Adrenal gland (tissue), 12 donors: ENCODE results near the gene C12orf57. TPM values are rescaled to one million over a fixed set of nuclear protein-coding genes. Genes with fewer than 3 reads are reported as not detected.
A peak's percentile ranks its signal among the peaks of the same experiment; 100 is the strongest.

ENCODE experiments used
- DNase-seq, 7 donors: peaks; one replicate each; pipeline ENCODE4 v3.0.0-alpha.2; 2019 to 2020
- H3K27ac ChIP-seq, 5 donors: fragments of 200-600 bp; sonication (generic) in 4 of 5; 1 replicate in 3 of 5; 2 replicates in 2 of 5; pipeline versions ENCODE4 v1.5.1 to v1.8.0; 2016 to 2020; ENCODE audit warnings: mild to moderate bottlenecking in 1 of 5
- H3K27me3 ChIP-seq: fragments of 200-600 bp; 2 replicates; pipeline ENCODE4 v1.8.0; 2021
- H3K36me3 ChIP-seq, 2 donors: fragments of 200-600 bp; replicated peaks in 1 of 2; 1 replicate in 1 of 2; 2 replicates in 1 of 2; pipeline versions ENCODE4 v1.5.1 to v1.8.0; 2018 to 2022
- H3K4me1 ChIP-seq, 2 donors: fragments of 200-600 bp; replicated peaks in 1 of 2; 1 replicate in 1 of 2; 2 replicates in 1 of 2; pipeline versions ENCODE4 v1.5.1 to v1.8.0; 2018 to 2021
- H3K4me3 ChIP-seq, 4 donors: fragments of 200-600 bp; sonication (generic) in 3 of 4; one replicate each; pipeline ENCODE4 v1.5.1; 2016 to 2018
- H3K9me3 ChIP-seq, 3 donors: fragments of 200-600 bp; sonication (generic) in 1 of 3; replicated peaks in 1 of 3; 1 replicate in 2 of 3; 2 replicates in 1 of 3; pipeline versions ENCODE4 v1.5.1 to v1.8.0; 2016 to 2021
- POLR2A ChIP-seq, 2 donors: fragments of 450-650 bp; IDR thresholded peaks; one replicate each; pipeline ENCODE4 v1.6.1; 2017; ENCODE audit warnings: antibody characterized with exemption in 2 of 2, mild to moderate bottlenecking in 2 of 2, moderate library complexity in 1 of 2
- WGBS, 4 donors: extraction: QIAGEN DNeasy Blood & Tissue Kit in 2 of 4; methylation state at CpG; one replicate each; pipeline versions ENCODE4 v1.1.5 to v1.1.7; 2013 to 2017; 5-methylcytosine and 5-hydroxymethylcytosine counted together
- intact Hi-C, 2 donors: fragments of 100-400 bp; cut with DNase I; formaldehyde crosslinking; loops; one replicate each; pipeline versions ENCODE4 v1.14.1 to v1.15.0; 2022 to 2023
- microRNA counts, 2 donors: library from miRNA; unstranded; fragments of <30 nt; microRNA quantifications; one replicate each; lab custom pipeline; 2016
- microRNA-seq, 3 donors: library from miRNA; unstranded; fragments of <30 nt; microRNA quantifications; one replicate each; pipeline ENCODE4, GENCODE V29; 2017 to 2020
- polyA plus RNA-seq, 3 donors: library from polyadenylated mRNA; stranded (reverse); fragments of 200-250 nt in 2 of 3; fragments of 350-450 nt in 1 of 3; fragmentation: Illumina TruSeq in 1 of 3; extraction: RNeasy Lipid Tissue Mini Kit (QIAGEN cat#74804) in 1 of 3; gene quantifications; one replicate each; pipeline ENCODE4 v1.2.3, GENCODE V29; 2013 to 2014
- small RNA-seq, 2 donors: library from RNA; depleted of rRNA; stranded (forward); fragments of <200 nt; gene quantifications; one replicate each; pipeline ENCODE3, GENCODE V24; 2016
- total RNA-seq, 9 donors: library from RNA; depleted of rRNA in 4 of 9; stranded (reverse); fragments of >200 nt in 4 of 9; fragments of 120-200 nt in 1 of 9; fragmentation: NEBNext Ultra II Directional in 1 of 9; extraction: Animal tissue kit (Norgen Biotek cat#: 25700) in 1 of 9; gene quantifications; one replicate each; pipeline versions ENCODE4 v1.1.0 to v1.2.4, GENCODE V29; 2013 to 2023
- TF ChIP-seq, protein P1 (sequence below), 6 experiments: fragments of 450-650 bp in 4 of 6; fragments of 200-600 bp in 2 of 6; sonication (generic) in 1 of 6; IDR thresholded peaks; 1 replicate in 5 of 6; 2 replicates in 1 of 6; pipeline versions ENCODE4 v1.5.1 to v1.8.0; 2016 to 2021; ENCODE audit warnings: antibody characterized with exemption in 6 of 6, mild to moderate bottlenecking in 2 of 6, moderate library complexity in 1 of 6
- donor health status: healthy with polysubstance abuse.
- donor health status: Bipolar disorder and iron deficiency.
- donor health status: DM: yes; HTN: yes; CAD: no.
- donor health status: DM: no; HTN: no; CAD: no.
- donor health status: DM: no; HTN: no; CAD: no.
- donor health status: DM: yes; HTN: yes; CAD: no.

Gene C12orf57
- total and polyA plus RNA-seq, 12 donors = 58.4 to 505 (median 277) TPM

DNA sequence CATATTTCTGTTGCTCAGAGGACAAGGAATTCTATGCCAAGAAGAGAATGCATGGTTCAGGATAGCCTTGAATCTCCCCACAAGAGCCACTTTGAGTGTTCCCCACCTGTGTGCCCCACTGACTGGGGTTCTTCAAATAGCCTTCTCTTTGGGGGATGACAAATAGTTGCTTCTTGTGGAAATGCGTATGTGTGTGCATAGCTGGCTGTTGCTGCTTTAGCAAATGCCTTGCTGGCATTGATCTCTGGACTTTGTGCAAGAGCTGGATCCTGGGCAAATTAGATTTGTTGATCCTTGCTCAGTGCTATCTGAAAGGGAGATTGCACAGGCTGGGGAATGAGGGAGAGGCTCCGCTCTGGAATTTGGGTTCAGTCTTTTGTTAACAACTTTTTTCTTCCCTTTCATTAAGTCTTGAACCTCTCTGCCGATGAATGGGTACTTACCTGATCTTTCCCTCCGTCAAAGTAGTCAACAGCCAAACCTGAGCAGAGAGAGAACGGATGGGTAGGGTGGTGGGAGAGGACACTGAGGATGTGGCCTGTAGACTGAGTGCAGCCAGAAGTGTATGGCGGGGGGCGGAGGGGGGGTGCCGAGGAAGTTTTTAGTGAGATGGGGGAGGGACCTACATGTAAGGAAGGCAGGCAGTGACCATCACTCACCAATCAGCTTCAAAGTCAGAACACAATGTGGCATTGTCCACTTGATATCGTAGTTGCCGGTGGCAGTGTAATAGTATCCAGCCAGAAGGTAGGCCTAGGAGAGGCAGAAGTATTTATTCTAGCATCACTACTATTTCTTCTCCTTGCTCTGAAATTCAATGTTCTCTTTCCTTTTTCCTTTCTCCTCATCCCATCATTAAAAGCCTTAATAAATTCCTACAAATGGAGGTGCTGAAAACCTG is 37.6 kb downstream of the C12orf57 start:
- Histone ChIP-seq H3K27me3 (no peaks in the 10 kb centered on the region), H3K27ac (peak overlapping the region in 3 of 5 donors; percentile 47 to 68 (median 52)), H3K36me3 (peaks cover 0 to 74% of the 10 kb centered on the region in 2 donors), H3K4me3 (no peak overlapping the region), H3K4me1 (peaks cover 14 to 15% of the 10 kb centered on the region in 2 donors), H3K9me3 (no peaks in the 10 kb centered on the region)
- TF ChIP-seq, protein P1, sequence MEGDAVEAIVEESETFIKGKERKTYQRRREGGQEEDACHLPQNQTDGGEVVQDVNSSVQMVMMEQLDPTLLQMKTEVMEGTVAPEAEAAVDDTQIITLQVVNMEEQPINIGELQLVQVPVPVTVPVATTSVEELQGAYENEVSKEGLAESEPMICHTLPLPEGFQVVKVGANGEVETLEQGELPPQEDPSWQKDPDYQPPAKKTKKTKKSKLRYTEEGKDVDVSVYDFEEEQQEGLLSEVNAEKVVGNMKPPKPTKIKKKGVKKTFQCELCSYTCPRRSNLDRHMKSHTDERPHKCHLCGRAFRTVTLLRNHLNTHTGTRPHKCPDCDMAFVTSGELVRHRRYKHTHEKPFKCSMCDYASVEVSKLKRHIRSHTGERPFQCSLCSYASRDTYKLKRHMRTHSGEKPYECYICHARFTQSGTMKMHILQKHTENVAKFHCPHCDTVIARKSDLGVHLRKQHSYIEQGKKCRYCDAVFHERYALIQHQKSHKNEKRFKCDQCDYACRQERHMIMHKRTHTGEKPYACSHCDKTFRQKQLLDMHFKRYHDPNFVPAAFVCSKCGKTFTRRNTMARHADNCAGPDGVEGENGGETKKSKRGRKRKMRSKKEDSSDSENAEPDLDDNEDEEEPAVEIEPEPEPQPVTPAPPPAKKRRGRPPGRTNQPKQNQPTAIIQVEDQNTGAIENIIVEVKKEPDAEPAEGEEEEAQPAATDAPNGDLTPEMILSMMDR (IDR thresholded peaks at IDR 0.05) = no peak
- TF ChIP-seq POLR2A (IDR thresholded peaks at IDR 0.05) = no peak
- intact Hi-C loops = no loop called here
- DNase-seq = no peak
- 88 to 92% (median 90%) methylated on average over 10 of the region's 10 CpGs for WGBS, 4 donors

DNA sequence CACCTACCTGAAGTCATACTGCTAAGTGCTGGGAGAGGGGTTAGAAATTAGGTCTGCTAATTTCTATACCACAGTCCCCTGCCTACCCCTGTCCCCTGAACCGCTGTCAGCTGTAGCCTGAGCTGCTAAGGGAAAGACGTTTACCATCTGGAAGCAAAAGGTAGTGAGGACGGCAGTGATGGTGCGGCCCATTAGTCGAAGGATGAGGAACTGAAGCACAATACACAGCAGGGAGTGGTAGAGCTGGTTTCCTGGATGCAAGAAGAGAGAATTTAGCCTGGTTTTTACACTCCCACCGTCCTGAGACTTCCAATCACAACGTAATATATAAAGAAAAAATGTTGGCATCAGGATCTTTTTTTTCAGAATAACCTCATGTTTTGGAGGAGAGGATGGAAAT is 38.7 kb downstream of the C12orf57 start:
- Histone ChIP-seq H3K27me3 (no peaks in the 10 kb centered on the region), H3K4me1 (peaks cover 14 to 15% of the 10 kb centered on the region in 2 donors), H3K4me3 (no peak overlapping the region), H3K27ac (no peak overlapping the region), H3K9me3 (no peaks in the 10 kb centered on the region), H3K36me3 (peaks cover 0 to 62% of the 10 kb centered on the region in 2 donors)
- TF ChIP-seq, protein P1 (IDR thresholded peaks at IDR 0.05) = no peak
- no peak for TF ChIP-seq POLR2A (IDR thresholded peaks at IDR 0.05)
- no peak for DNase-seq
- WGBS, 4 donors = 85 to 91% (median 89%) methylated on average over 7 of the region's 7 CpGs
- intact Hi-C loops = no loop called here

DNA sequence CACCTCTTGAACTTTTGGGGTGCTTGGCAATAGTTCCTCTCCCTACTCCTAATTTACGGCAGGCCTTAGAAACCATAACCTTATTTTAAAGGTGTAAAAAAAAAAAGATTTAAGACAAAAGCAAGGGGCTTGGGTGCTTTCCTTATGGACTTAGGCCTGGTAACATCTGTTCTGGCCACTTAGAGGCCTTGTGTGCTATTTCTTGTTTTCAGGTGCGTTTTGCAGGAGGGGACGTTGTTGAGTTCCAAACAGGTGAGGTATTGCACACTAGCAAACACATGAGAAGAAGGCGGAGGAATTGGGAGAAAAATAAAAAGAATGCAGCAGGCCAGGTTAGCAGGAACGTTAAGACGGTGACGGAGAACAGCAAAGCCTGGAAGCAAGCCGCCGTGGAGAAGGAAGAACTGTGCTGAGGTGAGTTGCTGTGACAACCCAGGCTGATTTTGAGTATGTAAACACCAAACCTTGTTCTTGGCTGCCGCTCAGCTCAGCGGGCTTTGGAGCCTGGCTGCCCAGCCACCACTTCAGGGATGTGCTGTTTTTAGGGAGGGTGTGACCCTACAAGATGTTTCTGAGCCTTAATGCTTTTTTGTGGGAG is 44.2 kb downstream of the C12orf57 start:
- TF ChIP-seq, protein P1 (IDR thresholded peaks at IDR 0.05) = no peak
- no peak for TF ChIP-seq POLR2A (IDR thresholded peaks at IDR 0.05)
- WGBS, 4 donors = 89 to 96% (median 93%) methylated on average over 11 of the region's 11 CpGs
- no peak overlapping the region for H3K27ac ChIP-seq
- no peaks in the 10 kb centered on the region for H3K9me3 ChIP-seq
- no peak overlapping the region for H3K4me3 ChIP-seq
- peaks cover 4 to 7% of the 10 kb centered on the region in 2 donors for H3K4me1 ChIP-seq
- no peak for DNase-seq
- peaks cover 0 to 17% of the 10 kb centered on the region in 2 donors for H3K36me3 ChIP-seq
- H3K27me3 ChIP-seq = no peaks in the 10 kb centered on the region
- intact Hi-C loops = no loop called here

MicroRNAs within 50 kb of the gene (microRNA counts, 767-probe panel; counts per million panel counts)
- microRNA hsa-miR-141-3p (lab: Ali Mortazavi, UCI) = 0 counts per million in 2 donors
- microRNA hsa-miR-200c-3p (lab: Ali Mortazavi, UCI) = 0 counts per million in 2 donors

Small RNA genes lying within 50 kb of the gene (microRNA-seq; reads per million reads assigned to microRNA genes)
- 1.4 to 10.3 (median 1.5) reads per million in 3 donors for gene MIR141
- 37.5 to 196 (median 47.3) reads per million in 3 donors for gene MIR200C

Small RNA genes lying within 50 kb of the gene (small RNA-seq; reads per million reads assigned to genes)
- gene MIR141 = 0.33 to 1.3 reads per million in 2 donors
- gene MIR200C = 0.12 to 0.17 reads per million in 2 donors
- 0 reads per million in 2 donors for gene RNU7-1
- gene SCARNA12 = 0.36 to 0.50 reads per million in 2 donors

Other genes starting within 250 kb of the C12orf57 start
- 1 to 10 TPM in 1 of 9 donors, under 1 TPM in 5, not detected in 3; 0.11 to 4.6 (median 0.45) TPM for gene PIANP, start 243.2 kb upstream of the C12orf57 start, total RNA-seq
- 1 to 10 TPM; 2.4 to 5.2 (median 3.5) TPM for gene PIANP, start 243.2 kb upstream of the C12orf57 start, polyA plus RNA-seq
- gene COPS7A, start 220.0 kb upstream of the C12orf57 start, total RNA-seq = 100 to 1,000 TPM in 1 of 9 donors, 10 to 100 TPM in 8; 56.5 to 105 (median 83.2) TPM
- gene COPS7A, start 220.0 kb upstream of the C12orf57 start, polyA plus RNA-seq = 10 to 100 TPM; 46.5 to 85.1 (median 50.6) TPM
- gene MLF2, start 190.9 kb upstream of the C12orf57 start, total RNA-seq = 100 to 1,000 TPM; 135 to 334 (median 225) TPM
- gene MLF2, start 190.9 kb upstream of the C12orf57 start, polyA plus RNA-seq = 100 to 1,000 TPM; 181 to 248 (median 233) TPM
- gene PTMS, start 177.7 kb upstream of the C12orf57 start, total RNA-seq = 100 to 1,000 TPM in 6 of 9 donors, 10 to 100 TPM in 3; 27.0 to 269 (median 127) TPM
- 1,000 to 10,000 TPM in 1 of 3 donors, 100 to 1,000 TPM in 2; 134 to 1,405 (median 631) TPM for gene PTMS, start 177.7 kb upstream of the C12orf57 start, polyA plus RNA-seq
- under 1 TPM in 7 of 9 donors, not detected in 2; 0.11 to 0.96 (median 0.64) TPM for gene LAG3, start 171.5 kb upstream of the C12orf57 start, total RNA-seq
- 1 to 10 TPM in 2 of 3 donors, under 1 TPM in 1; 0.29 to 4.3 (median 2.3) TPM for gene LAG3, start 171.5 kb upstream of the C12orf57 start, polyA plus RNA-seq
- gene CD4, start 154.5 kb upstream of the C12orf57 start, total RNA-seq = 10 to 100 TPM in 8 of 9 donors, 1 to 10 TPM in 1; 2.4 to 52.8 (median 29.5) TPM
- gene CD4, start 154.5 kb upstream of the C12orf57 start, polyA plus RNA-seq = 10 to 100 TPM in 1 of 3 donors, 1 to 10 TPM in 2; 8.1 to 12.9 (median 9.1) TPM
- 10 to 100 TPM in 1 of 9 donors, 1 to 10 TPM in 8; 1.1 to 11.9 (median 4.0) TPM for gene GPR162, start 122.2 kb upstream of the C12orf57 start, total RNA-seq
- 10 to 100 TPM in 2 of 3 donors, 1 to 10 TPM in 1; 5.3 to 42.6 (median 13.7) TPM for gene GPR162, start 122.2 kb upstream of the C12orf57 start, polyA plus RNA-seq
- gene P3H3, start 115.6 kb upstream of the C12orf57 start, total RNA-seq = 10 to 100 TPM in 7 of 9 donors, 1 to 10 TPM in 2; 2.6 to 23.6 (median 14.6) TPM
- 10 to 100 TPM in 2 of 3 donors, 1 to 10 TPM in 1; 3.7 to 58.1 (median 51.0) TPM for gene P3H3, start 115.6 kb upstream of the C12orf57 start, polyA plus RNA-seq
- gene GNB3, start 103.1 kb upstream of the C12orf57 start, total RNA-seq = 1 to 10 TPM in 5 of 9 donors, under 1 TPM in 3, not detected in 1; 0.44 to 2.6 (median 1.6) TPM
- gene GNB3, start 103.1 kb upstream of the C12orf57 start, polyA plus RNA-seq = 10 to 100 TPM in 2 of 3 donors, 1 to 10 TPM in 1; 1.0 to 22.4 (median 11.6) TPM
- gene CDCA3, start 92.7 kb upstream of the C12orf57 start, total RNA-seq = 10 to 100 TPM in 1 of 9 donors, 1 to 10 TPM in 7, not detected in 1; 2.6 to 17.7 (median 3.4) TPM
- gene CDCA3, start 92.7 kb upstream of the C12orf57 start, polyA plus RNA-seq = 1 to 10 TPM; 3.5 to 5.5 (median 5.3) TPM
- 100 to 1,000 TPM in 6 of 9 donors, 10 to 100 TPM in 3; 60.0 to 162 (median 122) TPM for gene USP5, start 91.9 kb upstream of the C12orf57 start, total RNA-seq
- gene USP5, start 91.9 kb upstream of the C12orf57 start, polyA plus RNA-seq = 100 to 1,000 TPM in 1 of 3 donors, 10 to 100 TPM in 2; 30.6 to 109 (median 32.5) TPM
- 1,000 to 10,000 TPM in 1 of 9 donors, 100 to 1,000 TPM in 8; 555 to 1,141 (median 862) TPM for gene TPI1, start 76.5 kb upstream of the C12orf57 start, total RNA-seq
- 1,000 to 10,000 TPM in 1 of 3 donors, 100 to 1,000 TPM in 2; 241 to 2,322 (median 444) TPM for gene TPI1, start 76.5 kb upstream of the C12orf57 start, polyA plus RNA-seq
- gene SPSB2, start 70.7 kb upstream of the C12orf57 start, total RNA-seq = 10 to 100 TPM in 8 of 9 donors, 1 to 10 TPM in 1; 3.3 to 24.5 (median 15.5) TPM
- 10 to 100 TPM in 2 of 3 donors, 1 to 10 TPM in 1; 2.5 to 19.5 (median 19.5) TPM for gene SPSB2, start 70.7 kb upstream of the C12orf57 start, polyA plus RNA-seq
- gene LRRC23, start 39.2 kb upstream of the C12orf57 start, total RNA-seq = 10 to 100 TPM in 6 of 9 donors, 1 to 10 TPM in 3; 6.9 to 18.6 (median 12.5) TPM
- gene LRRC23, start 39.2 kb upstream of the C12orf57 start, polyA plus RNA-seq = 10 to 100 TPM; 11.0 to 29.0 (median 13.8) TPM
- gene ENO2, start 29.4 kb upstream of the C12orf57 start, total RNA-seq = 10 to 100 TPM in 7 of 9 donors, 1 to 10 TPM in 2; 7.4 to 53.6 (median 32.1) TPM
- 100 to 1,000 TPM in 1 of 3 donors, 10 to 100 TPM in 2; 29.5 to 113 (median 42.3) TPM for gene ENO2, start 29.4 kb upstream of the C12orf57 start, polyA plus RNA-seq
- 100 to 1,000 TPM in 4 of 9 donors, 10 to 100 TPM in 4, 1 to 10 TPM in 1; 8.8 to 263 (median 92.8) TPM for gene ATN1, start 16.1 kb upstream of the C12orf57 start, total RNA-seq
- 100 to 1,000 TPM in 2 of 3 donors, 10 to 100 TPM in 1; 57.4 to 482 (median 258) TPM for gene ATN1, start 16.1 kb upstream of the C12orf57 start, polyA plus RNA-seq
- gene RNU7-1, start 206 bp upstream of the C12orf57 start, total RNA-seq = not detected
- not detected for gene RNU7-1, start 206 bp upstream of the C12orf57 start, polyA plus RNA-seq
- gene PTPN6, start 7.3 kb downstream of the C12orf57 start, total RNA-seq = 10 to 100 TPM; 24.5 to 86.2 (median 63.0) TPM
- 100 to 1,000 TPM in 2 of 3 donors, 10 to 100 TPM in 1; 36.2 to 204 (median 127) TPM for gene PTPN6, start 7.3 kb downstream of the C12orf57 start, polyA plus RNA-seq
- 100 to 1,000 TPM; 158 to 344 (median 227) TPM for gene PHB2, start 26.6 kb downstream of the C12orf57 start, total RNA-seq
- gene PHB2, start 26.6 kb downstream of the C12orf57 start, polyA plus RNA-seq = 100 to 1,000 TPM; 128 to 222 (median 131) TPM
- 10 to 100 TPM; 21.9 to 81.9 (median 39.9) TPM for gene EMG1, start 26.9 kb downstream of the C12orf57 start, total RNA-seq
- gene EMG1, start 26.9 kb downstream of the C12orf57 start, polyA plus RNA-seq = 10 to 100 TPM; 14.2 to 43.1 (median 15.6) TPM
- 100 to 1,000 TPM in 2 of 9 donors, 10 to 100 TPM in 7; 28.5 to 146 (median 79.8) TPM for gene LPCAT3, start 74.5 kb downstream of the C12orf57 start, total RNA-seq
- gene LPCAT3, start 74.5 kb downstream of the C12orf57 start, polyA plus RNA-seq = 10 to 100 TPM; 40.4 to 87.5 (median 49.3) TPM
- gene C1S, start 116.7 kb downstream of the C12orf57 start, total RNA-seq = 100 to 1,000 TPM in 8 of 9 donors, 10 to 100 TPM in 1; 51.5 to 582 (median 295) TPM
- 100 to 1,000 TPM; 171 to 234 (median 229) TPM for gene C1S, start 116.7 kb downstream of the C12orf57 start, polyA plus RNA-seq
- 1,000 to 10,000 TPM in 1 of 9 donors, 100 to 1,000 TPM in 7, 10 to 100 TPM in 1; 10.3 to 1,160 (median 439) TPM for gene C1R, start 148.4 kb downstream of the C12orf57 start, total RNA-seq
- 100 to 1,000 TPM; 256 to 425 (median 307) TPM for gene C1R, start 148.4 kb downstream of the C12orf57 start, polyA plus RNA-seq
- gene C1RL, start 165.2 kb downstream of the C12orf57 start, total RNA-seq = 100 to 1,000 TPM in 8 of 9 donors, 10 to 100 TPM in 1; 33.3 to 407 (median 159) TPM
- gene C1RL, start 165.2 kb downstream of the C12orf57 start, polyA plus RNA-seq = 100 to 1,000 TPM; 120 to 186 (median 156) TPM
- gene RBP5, start 184.9 kb downstream of the C12orf57 start, total RNA-seq = 10 to 100 TPM in 3 of 9 donors, 1 to 10 TPM in 6; 2.0 to 17.0 (median 9.0) TPM
- gene RBP5, start 184.9 kb downstream of the C12orf57 start, polyA plus RNA-seq = 10 to 100 TPM in 2 of 3 donors, 1 to 10 TPM in 1; 8.7 to 17.8 (median 15.0) TPM
- gene CLSTN3, start 186.3 kb downstream of the C12orf57 start, total RNA-seq = 100 to 1,000 TPM in 1 of 9 donors, 10 to 100 TPM in 7, 1 to 10 TPM in 1; 9.3 to 175 (median 43.7) TPM
- gene CLSTN3, start 186.3 kb downstream of the C12orf57 start, polyA plus RNA-seq = 10 to 100 TPM; 41.5 to 84.8 (median 41.8) TPM
- 10 to 100 TPM; 29.8 to 65.0 (median 46.0) TPM for gene PEX5, start 245.7 kb downstream of the C12orf57 start, total RNA-seq
- 10 to 100 TPM; 22.4 to 31.5 (median 23.4) TPM for gene PEX5, start 245.7 kb downstream of the C12orf57 start, polyA plus RNA-seq